GM12878 (cell line): Measurements from ENCODE around the gene RANBP9. TPM values are rescaled to one million over a fixed set of nuclear protein-coding genes. Genes with fewer than 3 reads are reported as not detected.

Experiments used
- ATAC-seq: fragments of 200-7000 bp; cut with Tn5 transposase; 3 replicates; pipeline ENCODE4 v1.9.1; 2020; ENCODE audit warnings: mild to moderate bottlenecking, moderate library complexity
- BruUV-seq: library from RNA; stranded (reverse); fragments of 400-500 nt; replicated peaks from 2 replicates; lab custom pipeline; 2021; lab: Mats Ljungman, UMichigan
- CTCF ChIA-PET: fragments of 300-600 bp; sonication (Branson Sonifier 250); formaldehyde crosslinking; extraction: SDS; loops from one replicate; lab custom pipeline; 2021; ENCODE audit warnings: inconsistent platforms; lab: Yijun Ruan, JAX
- POLR2A ChIA-PET: fragments of 350-600 bp; formaldehyde crosslinking; extraction: SDS; loops from one replicate; lab custom pipeline; 2021; ENCODE audit warnings: inconsistent platforms; lab: Charles Lee
- RAD21 ChIA-PET: fragments of 300-600 bp; sonication (Branson Sonifier 250); formaldehyde crosslinking; loops from one replicate; lab custom pipeline; 2023; ENCODE audit warnings: antibody characterized with exemption; ENCODE audit not compliant: unreplicated experiment; lab: Charles Lee
- SMC1A ChIA-PET: fragments of 300-600 bp; sonication (Branson Sonifier 250); formaldehyde crosslinking; loops from one replicate; lab custom pipeline; 2023; ENCODE audit not compliant: unreplicated experiment, uncharacterized antibody; lab: Charles Lee
- DNase-seq: peaks from one replicate; pipeline ENCODE4 v3.0.0-alpha.2; 2011; ENCODE audit warnings: low read depth, low spot score
- FAIRE-seq: peaks from 3 replicates; lab custom pipeline; 2011; peaks lifted over from hg19 to GRCh38; lab: Jason Lieb, UNC
- H2AFZ ChIP-seq: 2 replicates; pipeline ENCODE4 v1.6.0; 2011; ENCODE audit warnings: low read depth, low read length, control low read depth; ENCODE audit not compliant: control insufficient read depth
- H3K27ac ChIP-seq: 2 replicates; pipeline ENCODE4 v1.5.1; 2011; ENCODE audit warnings: control low read depth; ENCODE audit not compliant: control insufficient read depth, insufficient read depth
- H3K27me3 ChIP-seq, 2 experiments: replicated peaks in 1 of 2; 2 replicates each; pipeline versions ENCODE4 v1.6.0 to v1.6.1; 2011; ENCODE audit warnings: low read length in 1 of 2; ENCODE audit not compliant: control insufficient read depth in 2 of 2, insufficient read depth in 2 of 2
- H3K36me3 ChIP-seq, 2 experiments: 2 replicates each; pipeline ENCODE4 v1.5.1; 2011; ENCODE audit warnings: low read length in 1 of 2; ENCODE audit not compliant: control insufficient read depth in 2 of 2, insufficient read depth in 2 of 2
- H3K4me1 ChIP-seq: 2 replicates; pipeline ENCODE4 v1.6.1; 2011; ENCODE audit warnings: mild to moderate bottlenecking, low read length, moderate library complexity, mixed read lengths; ENCODE audit not compliant: control insufficient read depth, insufficient read depth
- H3K4me2 ChIP-seq: 2 replicates; pipeline ENCODE4 v1.6.0; 2011; ENCODE audit warnings: control low read depth; ENCODE audit not compliant: control insufficient read depth, insufficient read depth
- H3K4me3 ChIP-seq: fragments of 200-600 bp; sonication (generic); 2 replicates; pipeline ENCODE4 v1.5.1; 2016
- H3K79me2 ChIP-seq: 2 replicates; pipeline ENCODE4 v1.6.0; 2011; ENCODE audit warnings: low read length; ENCODE audit not compliant: control insufficient read depth, insufficient read depth
- H3K9ac ChIP-seq: 2 replicates; pipeline ENCODE4 v1.8.0; 2011; ENCODE audit warnings: low read length, control low read depth, mixed read lengths; ENCODE audit not compliant: control insufficient read depth, insufficient read depth
- H3K9me3 ChIP-seq: replicated peaks from 3 replicates; pipeline ENCODE4 v1.5.1; 2011; ENCODE audit warnings: mild to moderate bottlenecking, low read length; ENCODE audit not compliant: control insufficient read depth, insufficient read depth
- H4K20me1 ChIP-seq: 2 replicates; pipeline ENCODE4 v1.6.0; 2011; ENCODE audit not compliant: control insufficient read depth, insufficient read depth
- HDGF ChIP-seq: fragments of 450-650 bp; IDR thresholded peaks from 2 replicates; pipeline ENCODE4 v1.6.1; 2016; ENCODE audit warnings: antibody characterized with exemption
- RFX5 ChIP-seq: IDR thresholded peaks from 2 replicates; pipeline ENCODE4 v1.6.1; 2011; ENCODE audit warnings: low read depth, low read length, improper control_type of control experiment
- SMAD5 ChIP-seq: IDR thresholded peaks from 2 replicates; pipeline ENCODE4 v1.6.1; 2016; ENCODE audit warnings: antibody characterized with exemption, low read depth
- SPI1 ChIP-seq: IDR thresholded peaks from 2 replicates; pipeline ENCODE4 v1.6.1; 2011; ENCODE audit warnings: low read depth, mild to moderate bottlenecking, low read length, moderate library complexity, borderline replicate concordance; ENCODE audit not compliant: insufficient read depth
- ZNF687 ChIP-seq: fragments of 450-650 bp; IDR thresholded peaks from 2 replicates; pipeline ENCODE4 v1.6.1; 2017; ENCODE audit warnings: mild to moderate bottlenecking, moderate library complexity
- WGBS: methylation state at CpG from one replicate; pipeline ENCODE4 v1.1.6; 2016; ENCODE audit warnings: low lambda C conversion rate; ENCODE audit not compliant: insufficient replicate concordance, insufficient coverage; ENCODE audit errors: missing lambda C conversion rate; 5-methylcytosine and 5-hydroxymethylcytosine counted together
- in situ Hi-C: fragments of 300-500 bp; cut with MboI; formaldehyde crosslinking; loops from 9 replicates; pipeline ENCODE4 v1.14.3; 2018; ENCODE audit warnings: mixed read lengths
- intact Hi-C: fragments of 100-400 bp; cut with micrococcal nuclease; formaldehyde crosslinking; loops from one replicate; pipeline ENCODE4 v1.14.2; 2022; ENCODE audit not compliant: unreplicated experiment
- polyA plus RNA-seq, 11 experiments: library from polyadenylated mRNA; depleted of rRNA in 4 of 11; unstranded in 6 of 11; stranded (reverse) in 5 of 11; fragments of >200 nt; fragmentation: Nextera tagmentation in 4 of 11; fragmentation: Illumina TruSeq in 1 of 11; extraction: Ambion mirVana in 4 of 11; extraction: Trizol in 1 of 11; gene quantifications; 1 replicate in 1 of 11; 2 replicates in 10 of 11; pipeline versions ENCODE4 v1.2.1 to v1.2.3, GENCODE V29; 2011 to 2016; ENCODE audit warnings: inconsistent platforms in 2 of 11, missing spikeins in 2 of 11, low read depth in 1 of 11
- total RNA-seq, 4 experiments: library from RNA; depleted of rRNA in 3 of 4; stranded (reverse); fragments of >200 nt in 3 of 4; fragmentation: Illumina TruSeq in 1 of 4; extraction: Trizol in 1 of 4; gene quantifications; 2 replicates each; pipeline versions ENCODE4 v1.2.1 to v1.2.3, GENCODE V29; 2013 to 2021

The RANBP9 gene
- total and polyA plus RNA-seq, 10 of the 15 experiments (the other 5 are each of a cell fraction or from before 2014, with no cell fraction given), result 3.7 to 43.1 (median 16.2) TPM

- no peak for TF ChIP-seq ZNF687
- no peak for TF ChIP-seq HDGF
- TF ChIP-seq RFX5, result no peak
Observed at GRCh38 chr6:13604135-13604534, 107.5 kb downstream of the RANBP9 start (continued).

- WGBS, result 98% methylated on average over 6 of the region's 6 CpGs
- no peak for TF ChIP-seq SPI1
- TF ChIP-seq SMAD5, result no peak
- ATAC-seq (no peak), FAIRE-seq (no peak), DNase-seq (no peak)
- Histone ChIP-seq H3K9me3 (no peaks in the 10 kb centered on the region), H2AFZ (no peak overlapping the region), H3K36me3 (peaks cover 0 to 8% of the 10 kb centered on the region in 2 experiments; a peak in 1 of 4 replicates), H3K4me3 (no peak overlapping the region), H3K4me2 (no peak overlapping the region), H3K9ac (no peak overlapping the region), H3K4me1 (no peaks in the 10 kb centered on the region), H3K27ac (no peak overlapping the region), H4K20me1 (no peaks in the 10 kb centered on the region), H3K79me2 (no peaks in the 10 kb centered on the region), H3K27me3 (no peaks in the 10 kb centered on the region)
- ChIA-PET POLR2A (no interaction called here), CTCF (no interaction called here), SMC1A (no interaction called here), RAD21 (no interaction called here)
- intact Hi-C loops (no loop called here), in situ Hi-C loops (no loop called here)
- no TSS peak for BruUV-seq
Observed at GRCh38 chr6:13600036-13600435, 111.6 kb downstream of the RANBP9 start.
